ENCODE data around the gene CHMP5. TPM values are rescaled to one million over a fixed set of nuclear protein-coding genes. Genes with fewer than 3 reads are reported as not detected.
A peak's percentile ranks its signal among the peaks of the same experiment; 100 is the strongest.

Gene CHMP5
- total RNA-seq, 2 experiments from 2014 or later: 17.4 to 18.6 TPM

DNA sequence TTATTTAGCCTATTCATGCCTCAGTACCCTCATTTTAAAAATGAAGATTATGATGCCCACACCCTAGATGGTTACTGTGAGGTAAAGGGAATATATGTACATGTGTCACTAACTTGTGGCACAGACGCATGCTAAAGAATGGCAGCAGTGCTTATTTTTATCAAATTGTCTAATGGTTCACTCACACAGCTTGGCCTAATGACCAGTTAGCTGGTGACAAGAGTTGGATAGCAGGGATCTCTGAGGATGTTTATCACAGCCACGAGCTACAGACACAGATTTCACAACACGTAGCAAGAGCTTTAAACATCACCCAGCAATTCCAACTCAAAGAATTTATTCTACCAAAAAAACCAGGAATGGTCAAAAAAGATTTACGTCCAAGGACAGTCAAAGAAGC lies 7.6 kb upstream of the CHMP5 start:
- H3K27ac Mint-ChIP-seq: no peak overlapping the region
- H3K36me3 Mint-ChIP-seq (ENCODE audit: low read depth): peaks cover 95% of the 10 kb centered on the region
- ChIA-PET CTCF (no interaction called here), POLR2A (interaction anchor here (1.6 kb wide), 1 partner anchor 24 kb away, joined by 3 read pairs; no protein-coding TSS in a partner anchor)
- intact Hi-C loops (cut with DNase I, micrococcal nuclease): no loop called here
- no peaks in the 10 kb centered on the region for H3K4me1 ChIP-seq (ENCODE audit: insufficient read depth, low read length)
- H3K4me3 Mint-ChIP-seq: no peak overlapping the region
- H3K4me1 Mint-ChIP-seq (ENCODE audit: low read depth): peaks cover 21% of the 10 kb centered on the region
- no peaks in the 10 kb centered on the region for H3K27me3 ChIP-seq (ENCODE audit: control insufficient read depth in 1 of 2, insufficient read depth in 2 of 2, low read length in 2 of 2)
- no peaks in the 10 kb centered on the region for H3K27me3 Mint-ChIP-seq
- no peaks in the 10 kb centered on the region for H3K9me3 ChIP-seq (ENCODE audit: control insufficient read depth in 1 of 2, insufficient read depth in 1 of 2, low read length in 2 of 2)
- no peaks in the 10 kb centered on the region for H3K9me3 Mint-ChIP-seq
- H3K4me3 ChIP-seq (ENCODE audit: low read length): no peak overlapping the region
- DNase-seq (no peak), ATAC-seq (ENCODE audit: poor library complexity) (no peak)
- TF ChIP-seq, protein P1, sequence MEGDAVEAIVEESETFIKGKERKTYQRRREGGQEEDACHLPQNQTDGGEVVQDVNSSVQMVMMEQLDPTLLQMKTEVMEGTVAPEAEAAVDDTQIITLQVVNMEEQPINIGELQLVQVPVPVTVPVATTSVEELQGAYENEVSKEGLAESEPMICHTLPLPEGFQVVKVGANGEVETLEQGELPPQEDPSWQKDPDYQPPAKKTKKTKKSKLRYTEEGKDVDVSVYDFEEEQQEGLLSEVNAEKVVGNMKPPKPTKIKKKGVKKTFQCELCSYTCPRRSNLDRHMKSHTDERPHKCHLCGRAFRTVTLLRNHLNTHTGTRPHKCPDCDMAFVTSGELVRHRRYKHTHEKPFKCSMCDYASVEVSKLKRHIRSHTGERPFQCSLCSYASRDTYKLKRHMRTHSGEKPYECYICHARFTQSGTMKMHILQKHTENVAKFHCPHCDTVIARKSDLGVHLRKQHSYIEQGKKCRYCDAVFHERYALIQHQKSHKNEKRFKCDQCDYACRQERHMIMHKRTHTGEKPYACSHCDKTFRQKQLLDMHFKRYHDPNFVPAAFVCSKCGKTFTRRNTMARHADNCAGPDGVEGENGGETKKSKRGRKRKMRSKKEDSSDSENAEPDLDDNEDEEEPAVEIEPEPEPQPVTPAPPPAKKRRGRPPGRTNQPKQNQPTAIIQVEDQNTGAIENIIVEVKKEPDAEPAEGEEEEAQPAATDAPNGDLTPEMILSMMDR (IDR thresholded peaks at IDR 0.05): no peak
- no peak overlapping the region for H3K27ac ChIP-seq (ENCODE audit: low read depth in 1 of 2, low read length in 2 of 2)
- peaks cover 94% of the 10 kb centered on the region for H3K36me3 ChIP-seq (ENCODE audit: insufficient read depth, low read length)

DNA sequence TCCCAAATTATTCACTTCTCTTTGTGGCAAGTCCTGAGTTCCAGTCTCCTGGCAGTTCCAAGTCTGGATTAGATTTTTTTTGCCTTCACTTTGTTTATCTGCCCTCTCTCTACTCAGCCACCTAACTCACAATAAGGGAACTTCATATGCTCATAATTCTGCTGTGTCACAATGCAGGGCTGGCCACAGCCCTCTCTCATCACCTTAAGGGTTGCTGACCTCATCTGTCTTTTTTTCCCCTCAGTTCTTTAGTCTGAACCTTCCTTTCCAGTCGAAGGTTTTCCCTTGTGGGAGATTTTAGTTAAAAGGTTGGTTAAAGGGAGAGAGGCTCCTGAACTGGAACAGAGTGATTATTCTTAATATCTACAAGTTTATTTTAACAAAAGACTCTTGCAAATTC lies 4.5 kb upstream of the CHMP5 start:
- H3K4me1 ChIP-seq (ENCODE audit: insufficient read depth, low read length): peaks cover 18% of the 10 kb centered on the region
- H3K9me3 Mint-ChIP-seq: no peaks in the 10 kb centered on the region
- no peak overlapping the region for H3K4me3 Mint-ChIP-seq
- no peak overlapping the region for H3K27ac Mint-ChIP-seq
- no peak overlapping the region for H3K27ac ChIP-seq (ENCODE audit: low read depth in 1 of 2, low read length in 2 of 2)
- intact Hi-C loops (cut with DNase I, micrococcal nuclease): loop anchor here in 1 of 2 experiments (10.0 kb wide), 1 partner anchor 876 kb away; the partner anchor contains the start of gene ACO1
- POLR2A ChIA-PET: no interaction called here
- no peaks in the 10 kb centered on the region for H3K27me3 ChIP-seq (ENCODE audit: control insufficient read depth in 1 of 2, insufficient read depth in 2 of 2, low read length in 2 of 2)
- H3K4me3 ChIP-seq (ENCODE audit: low read length): no peak overlapping the region
- no peak for ATAC-seq (ENCODE audit: poor library complexity)
- TF ChIP-seq, protein P1 (IDR thresholded peaks at IDR 0.05): no peak
- no peak for DNase-seq
- H3K9me3 ChIP-seq (ENCODE audit: control insufficient read depth in 1 of 2, insufficient read depth in 1 of 2, low read length in 2 of 2): no peaks in the 10 kb centered on the region
- peaks cover 64% of the 10 kb centered on the region for H3K36me3 ChIP-seq (ENCODE audit: insufficient read depth, low read length)
- no peaks in the 10 kb centered on the region for H3K27me3 Mint-ChIP-seq
- peaks cover 43% of the 10 kb centered on the region for H3K4me1 Mint-ChIP-seq (ENCODE audit: low read depth)
- CTCF ChIA-PET: no interaction called here
- peaks cover 88% of the 10 kb centered on the region for H3K36me3 Mint-ChIP-seq (ENCODE audit: low read depth)

DNA sequence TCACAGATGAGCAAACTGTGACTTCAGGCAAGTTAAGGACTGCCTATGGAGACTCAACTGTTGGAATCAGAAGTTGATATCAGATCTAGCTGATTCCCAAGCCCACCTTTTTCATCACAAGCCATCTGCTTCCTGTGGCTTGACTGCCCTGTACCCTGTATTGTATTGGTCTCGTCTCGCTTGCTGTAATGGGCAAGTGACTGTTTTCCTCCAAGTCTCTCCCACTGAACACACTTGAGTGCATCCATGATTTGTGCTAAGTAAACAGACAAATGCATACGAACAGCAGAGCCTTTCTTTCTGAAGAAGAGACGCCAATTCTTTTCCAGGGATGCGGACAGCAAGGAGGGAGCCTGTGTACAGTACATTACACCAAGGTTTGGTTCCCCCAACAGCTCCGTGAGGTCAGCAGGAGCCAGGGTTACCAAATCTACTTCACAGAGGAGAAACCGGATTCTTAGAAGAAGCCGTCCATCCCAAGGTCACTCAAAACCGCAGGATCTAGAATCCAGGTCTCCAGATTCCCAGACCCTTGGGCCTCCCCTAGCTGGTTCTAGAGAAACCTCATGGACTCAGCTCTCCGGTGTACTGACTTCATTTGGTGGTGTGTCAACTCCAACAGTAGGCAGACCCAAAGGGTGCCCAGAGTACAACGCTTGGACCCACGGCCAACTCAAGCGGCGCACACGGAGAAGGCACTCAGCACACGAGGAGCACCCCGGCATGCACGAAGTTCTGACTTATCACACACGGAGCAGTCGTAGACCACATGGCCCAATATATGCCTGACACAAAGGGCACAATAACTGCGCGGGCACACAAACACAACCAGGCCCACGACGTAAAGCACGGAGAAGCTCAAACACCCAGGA lies 1.5 kb upstream of the CHMP5 start:
- TF ChIP-seq, protein P1 (IDR thresholded peaks at IDR 0.05): no peak
- peak overlapping the region; percentile 91 for H3K27ac Mint-ChIP-seq
- peaks cover 31% of the 10 kb centered on the region for H3K4me1 ChIP-seq (ENCODE audit: insufficient read depth, low read length)
- H3K4me1 Mint-ChIP-seq (ENCODE audit: low read depth): peaks cover 69% of the 10 kb centered on the region
- peak in 4 of 14 experiments; percentile 6 to 57 (median 23) for DNase-seq
- H3K9me3 Mint-ChIP-seq: no peaks in the 10 kb centered on the region
- peak overlapping the region; percentile 94 for H3K4me3 ChIP-seq (ENCODE audit: low read length)
- no peak for ATAC-seq (ENCODE audit: poor library complexity)
- ChIA-PET POLR2A (interaction anchor here (0.8 to 3.5 kb wide), 4 partner anchors 27 to 238 kb away, joined by 3 to 71 read pairs (median 8); partner anchors contain the start of genes B4GALT1, DNAJA1 and NFX1), CTCF (interaction anchor here (1.2 to 1.3 kb wide), 2 partner anchors 27 to 84 kb away, joined by 4 read pairs; partner anchors contain the start of gene NFX1)
- no peaks in the 10 kb centered on the region for H3K27me3 ChIP-seq (ENCODE audit: control insufficient read depth in 1 of 2, insufficient read depth in 2 of 2, low read length in 2 of 2)
- H3K36me3 Mint-ChIP-seq (ENCODE audit: low read depth): peaks cover 81% of the 10 kb centered on the region
- peaks cover 58% of the 10 kb centered on the region for H3K36me3 ChIP-seq (ENCODE audit: insufficient read depth, low read length)
- no peaks in the 10 kb centered on the region for H3K9me3 ChIP-seq (ENCODE audit: control insufficient read depth in 1 of 2, insufficient read depth in 1 of 2, low read length in 2 of 2)
- H3K27ac ChIP-seq (ENCODE audit: low read depth in 1 of 2, low read length in 2 of 2): no peak overlapping the region
- intact Hi-C loops (cut with DNase I, micrococcal nuclease): loop anchor here (1.0 to 10.0 kb wide), 6 partner anchors 27 to 879 kb away; partner anchors contain the start of genes B4GALT1 (in 2 of the 2), NFX1 (in 2 of the 2), SMU1 (in 2 of the 2) and ACO1 (in 1 of the 2)
- H3K4me3 Mint-ChIP-seq: peak overlapping the region; percentile 93
- H3K27me3 Mint-ChIP-seq: no peaks in the 10 kb centered on the region

All from CD4-positive, alpha-beta T cell (primary cell).